GM19468 (cell line): ENCODE data around the gene TMEM178B.

Experiments used
- ATAC-seq: cut with Tn5 transposase; IDR thresholded peaks from one replicate; pipeline ENCODE4 v1.9.1; 2021; ENCODE audit warnings: mild to moderate bottlenecking, moderate library complexity, moderate number of reproducible peaks; ENCODE audit not compliant: unreplicated experiment; ENCODE audit errors: extremely low read depth

Gene TMEM178B

GRCh38 chr7:141340991-141341390, 267.1 kb downstream of the TMEM178B start:
- ATAC-seq, result no peak

- ATAC-seq, result no peak
These were observed 269.0 kb downstream of the TMEM178B start for GRCh38 chr7:141342621-141343408.

GRCh38 chr7:141344153-141344935, 270.5 kb downstream of the TMEM178B start:
- ATAC-seq, result no peak

- no peak for ATAC-seq
These were observed 274.9 kb downstream of the TMEM178B start for GRCh38 chr7:141348728-141349127.

- ATAC-seq, result no peak
These were observed 275.5 kb downstream of the TMEM178B start for GRCh38 chr7:141349338-141349737.

- no peak for ATAC-seq
These were observed 275.9 kb downstream of the TMEM178B start for GRCh38 chr7:141349804-141350203.

GRCh38 chr7:141351175-141351574, 277.3 kb downstream of the TMEM178B start:
- no peak for ATAC-seq

- ATAC-seq, result no peak
These were observed 279.1 kb downstream of the TMEM178B start for GRCh38 chr7:141352955-141353354.

GRCh38 chr7:141354251-141354650, 280.4 kb downstream of the TMEM178B start:
- no peak for ATAC-seq

GRCh38 chr7:141355032-141355431, 281.2 kb downstream of the TMEM178B start:
- ATAC-seq, result no peak

GRCh38 chr7:141356161-141356560, 282.3 kb downstream of the TMEM178B start:
- no peak for ATAC-seq

- ATAC-seq, result no peak
These were observed 284.5 kb downstream of the TMEM178B start for GRCh38 chr7:141358386-141358785.

- no peak for ATAC-seq
These were observed 285.4 kb downstream of the TMEM178B start for GRCh38 chr7:141359262-141359661.

- ATAC-seq, result no peak
These were observed 286.0 kb downstream of the TMEM178B start for GRCh38 chr7:141359740-141360415.

GRCh38 chr7:141360416-141360760, 286.5 kb downstream of the TMEM178B start:
- ATAC-seq, result no peak

- ATAC-seq, result no peak
These were observed 286.9 kb downstream of the TMEM178B start for GRCh38 chr7:141360803-141361202.

- no peak for ATAC-seq
These were observed 287.6 kb downstream of the TMEM178B start for GRCh38 chr7:141361479-141361878.

- no peak for ATAC-seq
These were observed 288.1 kb downstream of the TMEM178B start for GRCh38 chr7:141361960-141362359.

- no peak for ATAC-seq
These were observed 288.9 kb downstream of the TMEM178B start for GRCh38 chr7:141362580-141363435.

GRCh38 chr7:141363748-141364147, 289.9 kb downstream of the TMEM178B start:
- ATAC-seq, result no peak
